ENCODE measurements around the gene KIF3B. TPM values are rescaled to one million over a fixed set of nuclear protein-coding genes. Genes with fewer than 3 reads are reported as not detected.

Gene KIF3B
- polyA plus RNA-seq, 1 experiment: 30.5 TPM

DNA sequence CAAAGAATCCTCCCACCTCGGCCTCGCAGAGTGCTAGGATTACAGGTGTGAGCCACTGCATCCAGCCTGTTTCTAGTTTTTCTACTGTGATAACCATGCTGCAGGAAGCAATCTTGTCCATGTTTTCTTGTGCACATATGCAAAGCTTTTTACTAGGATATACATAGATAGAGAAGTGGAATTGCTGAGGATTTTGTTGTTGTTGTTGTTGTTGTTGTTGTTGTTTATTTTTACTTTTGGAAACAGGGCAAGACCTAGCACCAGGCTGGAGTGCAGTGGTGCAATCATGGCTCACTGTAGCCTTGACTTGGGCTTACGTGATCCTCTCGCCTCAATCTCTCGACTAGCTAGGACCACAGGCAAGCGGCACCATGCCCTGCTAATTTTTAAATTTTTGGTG lies 23.2 kb downstream of the KIF3B start:
- TF ChIP-seq CTCF (IDR thresholded peaks at IDR 0.05; ENCODE audit: low read depth, low read length): no peak
- ChIA-PET CTCF (no interaction called here), POLR2A (no interaction called here)
- Histone ChIP-seq H3K9me3 (ENCODE audit: control insufficient read depth, insufficient read depth, low read length) (no peaks in the 10 kb centered on the region), H3K4me3 (ENCODE audit: low read depth, low read length) (no peak overlapping the region), H3K27ac (ENCODE audit: low read depth, low read length) (no peak overlapping the region), H3K27me3 (ENCODE audit: control insufficient read depth, insufficient read depth, low read length) (no peaks in the 10 kb centered on the region)
- DNase-seq (ENCODE audit: low read depth, low spot score): no peak

GRCh38 chr20:32301719-32302506 lies 24.5 kb downstream of the KIF3B start:
- no peak overlapping the region for H3K4me3 ChIP-seq (ENCODE audit: low read depth, low read length)
- no peaks in the 10 kb centered on the region for H3K9me3 ChIP-seq (ENCODE audit: control insufficient read depth, insufficient read depth, low read length)
- TF ChIP-seq CTCF (IDR thresholded peaks at IDR 0.05; ENCODE audit: low read depth, low read length): no peak
- CTCF ChIA-PET: interaction anchor here (0.6 kb wide), 1 partner anchor 16 kb away, joined by 3 read pairs; no protein-coding TSS in a partner anchor
- H3K27me3 ChIP-seq (ENCODE audit: control insufficient read depth, insufficient read depth, low read length): no peaks in the 10 kb centered on the region
- POLR2A ChIA-PET: no interaction called here
- H3K27ac ChIP-seq (ENCODE audit: low read depth, low read length): no peak overlapping the region
- no peak for DNase-seq (ENCODE audit: low read depth, low spot score)

DNA sequence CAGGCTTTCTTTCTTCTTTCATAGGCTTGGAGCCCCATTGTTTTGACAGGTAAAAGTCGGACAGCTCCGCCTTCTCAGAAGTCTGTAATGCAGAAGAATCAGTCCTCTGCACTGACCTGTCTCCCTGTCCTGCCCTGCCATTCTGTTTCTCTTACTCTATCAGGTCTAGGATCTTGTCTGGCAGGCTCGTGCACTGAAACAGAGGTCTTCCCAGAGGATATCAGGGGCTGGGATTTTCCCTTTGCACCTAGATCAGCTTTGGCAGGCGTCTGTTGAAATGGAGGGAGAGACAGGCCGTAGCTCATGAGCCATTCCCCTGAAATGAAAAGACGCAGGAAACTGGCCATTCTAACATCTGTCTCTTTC lies 25.0 kb downstream of the KIF3B start:
- POLR2A ChIA-PET: no interaction called here
- DNase-seq (ENCODE audit: low read depth, low spot score): no peak
- Histone ChIP-seq H3K4me3 (ENCODE audit: low read depth, low read length) (no peak overlapping the region), H3K9me3 (ENCODE audit: control insufficient read depth, insufficient read depth, low read length) (no peaks in the 10 kb centered on the region), H3K27ac (ENCODE audit: low read depth, low read length) (no peak overlapping the region), H3K27me3 (ENCODE audit: control insufficient read depth, insufficient read depth, low read length) (no peaks in the 10 kb centered on the region)
- CTCF ChIA-PET: interaction anchor here (0.6 kb wide), 1 partner anchor 17 kb away, joined by 3 read pairs; no protein-coding TSS in a partner anchor
- TF ChIP-seq CTCF (IDR thresholded peaks at IDR 0.05; ENCODE audit: low read depth, low read length): no peak

DNA sequence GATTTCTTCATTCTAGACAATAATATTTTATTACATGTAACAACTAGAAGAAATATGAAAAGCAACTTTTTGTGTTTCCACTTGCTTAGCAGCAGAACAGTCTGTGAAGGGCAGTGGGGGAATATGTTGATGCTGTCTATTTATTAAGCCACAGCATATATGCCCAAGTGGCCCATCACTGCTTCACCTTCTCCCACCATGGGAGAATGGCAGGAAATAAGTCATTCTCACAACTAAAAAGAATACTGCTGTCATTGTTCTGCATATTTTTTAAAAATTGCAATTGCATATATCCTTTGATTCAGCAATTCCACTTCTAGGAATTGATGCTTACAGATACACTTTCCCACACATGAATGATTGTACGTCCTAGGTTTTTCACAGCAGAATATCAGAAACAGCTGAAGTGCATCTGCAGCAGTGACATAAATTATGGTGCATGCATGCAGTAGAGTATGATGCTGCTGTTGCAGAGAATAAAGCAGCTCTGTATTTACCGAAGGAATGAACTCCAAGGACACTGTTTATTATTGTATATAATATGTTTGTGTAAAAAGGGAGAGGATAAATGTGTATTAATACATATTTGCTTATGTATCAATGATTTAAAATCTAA lies 26.8 kb downstream of the KIF3B start:
- Histone ChIP-seq H3K27me3 (ENCODE audit: control insufficient read depth, insufficient read depth, low read length) (no peaks in the 10 kb centered on the region), H3K9me3 (ENCODE audit: control insufficient read depth, insufficient read depth, low read length) (no peaks in the 10 kb centered on the region), H3K27ac (ENCODE audit: low read depth, low read length) (no peak overlapping the region), H3K4me3 (ENCODE audit: low read depth, low read length) (no peak overlapping the region)
- DNase-seq (ENCODE audit: low read depth, low spot score): no peak
- no peak for TF ChIP-seq CTCF (IDR thresholded peaks at IDR 0.05; ENCODE audit: low read depth, low read length)
- ChIA-PET POLR2A (no interaction called here), CTCF (no interaction called here)

All from AG04450 (cell line).